ENCODE results near the gene TEN1.
A peak's percentile ranks its signal among the peaks of the same experiment; 100 is the strongest.

Gene TEN1

DNA sequence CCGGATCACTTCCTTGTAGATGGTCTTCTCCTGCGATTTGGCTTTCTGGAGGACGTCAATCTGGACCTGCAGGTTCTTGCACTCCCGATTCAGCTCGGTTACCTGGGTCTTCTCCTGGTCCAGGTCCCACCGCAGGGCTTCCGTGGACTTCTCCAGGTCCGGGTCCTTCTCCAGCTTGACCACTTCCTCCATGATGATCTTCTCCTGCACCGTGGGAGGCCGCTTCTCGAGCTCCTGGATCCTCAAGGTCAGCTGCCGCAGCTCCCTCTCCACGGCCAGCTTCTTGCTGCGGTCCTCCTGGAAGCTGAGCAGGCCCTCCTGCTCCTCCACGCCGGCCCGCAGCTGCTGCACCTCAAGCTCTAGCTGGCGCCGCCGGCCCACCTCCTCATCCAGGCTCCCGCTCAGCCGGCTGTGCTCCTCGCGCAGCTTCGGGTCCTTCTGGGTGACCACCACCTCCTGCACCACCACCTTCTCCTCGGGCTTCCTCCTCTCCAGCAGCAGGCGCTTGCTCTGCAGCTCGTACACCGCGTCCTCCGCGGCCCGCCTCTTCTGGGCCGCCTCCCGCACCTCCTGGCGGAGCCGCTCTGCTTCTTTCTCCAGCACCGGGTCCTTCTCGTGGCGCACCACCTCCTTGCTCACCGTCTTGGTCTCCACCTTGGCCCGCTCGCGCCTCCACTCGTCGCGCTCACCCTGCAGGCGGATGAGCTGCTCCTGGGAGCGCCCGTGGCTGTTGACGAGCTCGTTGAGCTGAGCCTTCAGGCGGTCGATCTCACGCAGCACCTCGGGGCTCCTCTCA lies 29.8 kb downstream of the TEN1 start:
- TF ChIP-seq ZFX (IDR thresholded peaks at IDR 0.05) (no peak), CTCF (conservative IDR thresholded peaks at IDR 0.05) (no peak)
- H3K27ac ChIP-seq, result no peak overlapping the region

GRCh38 chr17:76009447-76009846 lies 30.4 kb downstream of the TEN1 start:
- no peak overlapping the region for H3K27ac ChIP-seq
- TF ChIP-seq CTCF (conservative IDR thresholded peaks at IDR 0.05), result no peak
- TF ChIP-seq ZFX (IDR thresholded peaks at IDR 0.05), result no peak

- TF ChIP-seq ZFX (IDR thresholded peaks at IDR 0.05) (no peak), CTCF (conservative IDR thresholded peaks at IDR 0.05) (no peak)
- no peak overlapping the region for H3K27ac ChIP-seq
Observed at GRCh38 chr17:76009969-76010661, 31.1 kb downstream of the TEN1 start.

DNA sequence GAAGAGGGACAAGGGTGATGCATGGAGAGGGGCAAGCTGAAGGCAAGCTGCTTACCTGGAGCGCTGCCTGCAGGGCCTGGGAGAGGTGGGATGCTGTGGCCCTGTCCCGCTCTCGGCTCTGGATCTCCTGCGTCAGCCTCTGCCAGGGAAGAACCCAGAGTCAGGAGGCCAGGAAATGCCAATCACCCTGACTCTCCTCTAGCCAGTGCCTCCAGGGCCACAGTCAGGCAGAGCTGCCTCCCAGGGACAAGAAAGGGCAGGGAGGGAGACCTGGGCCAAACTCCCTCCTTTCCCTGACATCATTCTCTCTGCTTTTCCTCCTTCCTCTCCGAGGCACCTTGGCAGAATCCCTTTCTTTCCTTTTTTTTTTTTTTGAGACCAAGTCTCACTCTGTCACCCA lies 32.9 kb downstream of the TEN1 start:
- TF ChIP-seq CTCF (conservative IDR thresholded peaks at IDR 0.05) (no peak), ZFX (IDR thresholded peaks at IDR 0.05) (no peak)
- no peak overlapping the region for H3K27ac ChIP-seq

DNA sequence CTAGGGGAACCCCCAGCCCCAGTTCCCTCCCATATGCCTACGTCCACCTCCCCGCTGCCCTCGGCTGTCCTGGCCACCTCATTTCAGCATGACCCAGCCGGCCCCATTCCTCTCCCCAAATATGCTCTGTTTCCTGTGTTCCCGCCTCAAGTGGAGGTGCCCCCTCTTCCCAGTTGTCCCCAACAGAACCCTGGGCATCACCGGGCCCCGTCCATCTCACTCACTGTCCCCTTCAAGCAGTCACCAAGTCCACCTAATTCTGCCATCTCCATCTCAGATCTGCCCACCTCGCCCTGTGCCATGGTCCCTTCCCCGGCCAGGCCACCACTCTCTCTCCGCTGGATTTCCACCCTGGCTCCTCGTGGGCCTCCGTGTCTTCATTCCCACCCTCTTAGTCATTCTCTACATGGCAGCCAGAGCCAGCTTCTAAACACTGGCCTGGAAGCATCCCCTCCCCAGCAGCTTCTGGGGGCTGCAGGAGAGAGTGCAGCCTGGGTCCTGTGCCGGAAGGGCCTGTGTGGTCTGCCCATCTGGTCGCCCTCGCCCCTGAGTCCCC lies 34.4 kb downstream of the TEN1 start:
- H3K27ac ChIP-seq, result no peak overlapping the region
- no peak for TF ChIP-seq ZFX (IDR thresholded peaks at IDR 0.05)
- TF ChIP-seq CTCF (conservative IDR thresholded peaks at IDR 0.05), result no peak

- no peak overlapping the region for H3K27ac ChIP-seq
- no peak for TF ChIP-seq ZFX (IDR thresholded peaks at IDR 0.05)
- TF ChIP-seq CTCF (conservative IDR thresholded peaks at IDR 0.05), result peak; percentile 97
Observed at GRCh38 chr17:76014100-76014924, 35.3 kb downstream of the TEN1 start.
